Keratinocyte (primary cell): Measurements from ENCODE around the gene KRTAP5-2.

Experiments used
- EZH2 ChIP-seq: IDR thresholded peaks from one replicate; pipeline ENCODE4 v1.6.1; 2012; ENCODE audit warnings: inconsistent platforms, mild to moderate bottlenecking, low read length, moderate library complexity
- TF ChIP-seq, protein P1 (sequence below), 3 experiments: IDR thresholded peaks in 1 of 3; conservative IDR thresholded peaks in 1 of 3; optimal IDR thresholded peaks in 1 of 3; 2 replicates in 2 of 3; 3 replicates in 1 of 3; pipeline versions ENCODE3 to v1.5.1; 2011; ENCODE audit warnings: low read length in 3 of 3, mild to moderate bottlenecking in 3 of 3, moderate library complexity in 2 of 3, control low read depth in 1 of 3, inconsistent platforms in 1 of 3; ENCODE audit not compliant: insufficient read depth in 2 of 3; ENCODE audit errors: extremely low read depth in 1 of 3

DNA sequence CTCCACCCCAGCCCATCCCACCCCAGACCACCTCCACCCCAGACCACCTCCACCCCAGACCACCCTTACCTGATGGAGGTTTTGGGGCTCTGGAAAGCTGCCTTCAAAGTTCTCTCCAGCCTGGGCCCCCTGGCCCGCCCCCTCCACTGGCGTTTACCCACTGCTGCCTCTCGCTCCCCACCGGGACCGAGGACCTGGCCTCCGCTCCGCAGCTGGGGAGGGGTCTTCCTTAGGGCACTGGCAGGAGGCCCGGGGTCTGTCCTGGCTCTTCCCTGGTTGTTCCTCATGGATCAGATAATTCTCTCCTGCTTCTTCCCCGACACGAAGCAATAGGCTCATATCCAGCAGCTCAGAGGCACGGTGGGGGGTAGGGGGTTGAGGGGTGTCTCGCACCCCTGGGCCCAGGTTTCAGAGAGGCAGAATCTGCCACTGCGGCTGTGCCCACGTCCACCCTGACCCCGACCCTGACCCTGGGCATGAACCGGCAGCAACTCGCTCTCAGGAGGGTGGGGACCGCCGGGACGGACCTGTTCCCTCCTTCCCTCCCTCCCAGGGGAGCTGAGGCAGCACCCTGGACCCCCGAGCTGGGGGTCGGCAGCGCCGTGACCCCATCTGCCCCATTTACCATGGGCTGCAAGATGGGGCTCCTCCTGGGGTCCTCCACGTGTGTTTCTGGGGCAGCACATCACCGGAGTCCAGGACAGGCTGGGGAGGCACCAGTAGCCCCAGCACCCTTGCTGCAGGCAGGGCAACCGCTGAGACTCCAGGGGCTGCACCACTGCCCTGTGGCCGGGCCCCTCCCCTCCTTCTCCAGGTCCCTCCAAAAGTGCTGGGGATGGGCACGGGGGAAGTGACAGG is 44.4 kb upstream of the KRTAP5-2 start:
- TF ChIP-seq, protein P1, sequence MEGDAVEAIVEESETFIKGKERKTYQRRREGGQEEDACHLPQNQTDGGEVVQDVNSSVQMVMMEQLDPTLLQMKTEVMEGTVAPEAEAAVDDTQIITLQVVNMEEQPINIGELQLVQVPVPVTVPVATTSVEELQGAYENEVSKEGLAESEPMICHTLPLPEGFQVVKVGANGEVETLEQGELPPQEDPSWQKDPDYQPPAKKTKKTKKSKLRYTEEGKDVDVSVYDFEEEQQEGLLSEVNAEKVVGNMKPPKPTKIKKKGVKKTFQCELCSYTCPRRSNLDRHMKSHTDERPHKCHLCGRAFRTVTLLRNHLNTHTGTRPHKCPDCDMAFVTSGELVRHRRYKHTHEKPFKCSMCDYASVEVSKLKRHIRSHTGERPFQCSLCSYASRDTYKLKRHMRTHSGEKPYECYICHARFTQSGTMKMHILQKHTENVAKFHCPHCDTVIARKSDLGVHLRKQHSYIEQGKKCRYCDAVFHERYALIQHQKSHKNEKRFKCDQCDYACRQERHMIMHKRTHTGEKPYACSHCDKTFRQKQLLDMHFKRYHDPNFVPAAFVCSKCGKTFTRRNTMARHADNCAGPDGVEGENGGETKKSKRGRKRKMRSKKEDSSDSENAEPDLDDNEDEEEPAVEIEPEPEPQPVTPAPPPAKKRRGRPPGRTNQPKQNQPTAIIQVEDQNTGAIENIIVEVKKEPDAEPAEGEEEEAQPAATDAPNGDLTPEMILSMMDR (optimal IDR thresholded peaks at IDR 0.05 in 1 of 3, IDR thresholded peaks at IDR 0.05 in 1 of 3, conservative IDR thresholded peaks at IDR 0.05 in 1 of 3; ENCODE audit: extremely low read depth in 1 of 3, insufficient read depth in 2 of 3, low read length in 3 of 3) = no peak
- TF ChIP-seq EZH2 = no peak
